K562 (cell line): ENCODE data around the gene CD300A.

ENCODE experiments used
- CREB3 ChIP-seq: fragments of 450-650 bp; conservative IDR thresholded peaks from 2 replicates; pipeline ENCODE4 v1.6.1; 2016; ENCODE audit warnings: missing genetic modification characterization, low read depth, mild to moderate bottlenecking, missing compliant biosample characterization, moderate library complexity
- CTCF ChIP-seq, 3 experiments: IDR thresholded peaks in 2 of 3; conservative IDR thresholded peaks in 1 of 3; 2 replicates each; pipeline ENCODE4 v1.5.1; 2011 to 2012; ENCODE audit warnings: low read length in 3 of 3, mild to moderate bottlenecking in 3 of 3, control low read depth in 2 of 3, improper control_type of control experiment in 1 of 3, inconsistent platforms in 1 of 3, low read depth in 1 of 3, mixed read lengths in 1 of 3, moderate library complexity in 1 of 3; ENCODE audit not compliant: insufficient read depth in 2 of 3
- RBBP5 ChIP-seq: fragments of 200-600 bp; sonication (generic); IDR thresholded peaks from 2 replicates; pipeline ENCODE4 v1.6.1; 2012; ENCODE audit warnings: borderline replicate concordance, mild to moderate bottlenecking, low read length, control low read depth, inconsistent platforms; ENCODE audit not compliant: insufficient read depth, poor library complexity, severe bottlenecking
- RBM15 ChIP-seq: fragments of 200-400 bp; formaldehyde crosslinking; IDR thresholded peaks from 2 replicates; pipeline ENCODE4 v1.6.1; 2018; ENCODE audit warnings: mild to moderate bottlenecking, low read length, moderate library complexity; ENCODE audit not compliant: insufficient read depth
- U2AF2 ChIP-seq: fragments of 200-400 bp; formaldehyde crosslinking; optimal IDR thresholded peaks from 2 replicates; pipeline ENCODE3; 2017; ENCODE audit warnings: low read depth, mild to moderate bottlenecking, low read length
- YY1 ChIP-seq, 3 experiments: IDR thresholded peaks; 2 replicates each; pipeline ENCODE4 v1.6.1; 2011; ENCODE audit warnings: low read length in 2 of 3, mild to moderate bottlenecking in 2 of 3, moderate library complexity in 2 of 3, borderline replicate concordance in 1 of 3, control low read depth in 1 of 3, low read depth in 1 of 3; ENCODE audit not compliant: insufficient read depth in 3 of 3, insufficient replicate concordance in 2 of 3, control insufficient read depth in 1 of 3, insufficient read length in 1 of 3; ENCODE audit errors: extremely low read depth in 1 of 3

GRCh38 chr17:74461611-74462010 lies 4.8 kb upstream of the CD300A start:
- TF ChIP-seq CTCF (IDR thresholded peaks at IDR 0.05 in 2 of 3, conservative IDR thresholded peaks at IDR 0.05 in 1 of 3; ENCODE audit: insufficient read depth in 2 of 3, low read depth in 1 of 3, low read length in 3 of 3) (no peak), YY1 (IDR thresholded peaks at IDR 0.05; ENCODE audit: borderline replicate concordance in 1 of 3, control insufficient read depth in 1 of 3, extremely low read depth in 1 of 3, insufficient read depth in 3 of 3, insufficient read length in 1 of 3, insufficient replicate concordance in 2 of 3, low read depth in 1 of 3, low read length in 2 of 3) (no peak), U2AF2 (no peak), RBBP5 (no peak), CREB3 (tag) (no peak), RBM15 (no peak)
